ENCODE data around the gene BEND6.

BEND6 gene

GRCh38 chr6:56954403-56955170 is at the start of gene BEND6:
BEND6 (plus strand) TSS chr6:56955107; CDS start chr6:56981811, 26,704 bp downstream.
- DNase-seq = peak; percentile 47

- DNase-seq = no peak
Measured at GRCh38 chr6:56905378-56905777, 49.5 kb upstream of the BEND6 start.

- no peak for DNase-seq
Measured at GRCh38 chr6:56906752-56907151, 48.2 kb upstream of the BEND6 start.

- DNase-seq = no peak
Measured at GRCh38 chr6:56909115-56909907, 45.6 kb upstream of the BEND6 start.

- no peak for DNase-seq
Measured at GRCh38 chr6:56911847-56912246, 43.1 kb upstream of the BEND6 start.

- DNase-seq = no peak
Measured at GRCh38 chr6:56913285-56914074, 41.4 kb upstream of the BEND6 start.

- no peak for DNase-seq
Measured at GRCh38 chr6:56914798-56915658, 39.9 kb upstream of the BEND6 start.

- no peak for DNase-seq
Measured at GRCh38 chr6:56915832-56916231, 39.1 kb upstream of the BEND6 start.

GRCh38 chr6:56916849-56917551 is 37.9 kb upstream of the BEND6 start:
- no peak for DNase-seq

GRCh38 chr6:56922645-56923044 is 32.3 kb upstream of the BEND6 start:
- no peak for DNase-seq

GRCh38 chr6:56923565-56923964 is 31.3 kb upstream of the BEND6 start:
- no peak for DNase-seq

- no peak for DNase-seq
Measured at GRCh38 chr6:56927538-56928453, 27.1 kb upstream of the BEND6 start.

- no peak for DNase-seq
Measured at GRCh38 chr6:56930846-56931245, 24.1 kb upstream of the BEND6 start.

GRCh38 chr6:56932910-56933477 is 21.9 kb upstream of the BEND6 start:
- DNase-seq = no peak

GRCh38 chr6:56933650-56934049 is 21.3 kb upstream of the BEND6 start:
- no peak for DNase-seq

GRCh38 chr6:56934876-56935275 is 20.0 kb upstream of the BEND6 start:
- no peak for DNase-seq

GRCh38 chr6:56936466-56936865 is 18.4 kb upstream of the BEND6 start:
- no peak for DNase-seq

GRCh38 chr6:56938649-56939191 is 16.2 kb upstream of the BEND6 start:
- DNase-seq = peak; percentile 46

GRCh38 chr6:56940463-56940862 is 14.4 kb upstream of the BEND6 start:
- DNase-seq = no peak

- DNase-seq = no peak
Measured at GRCh38 chr6:56940977-56941376, 13.9 kb upstream of the BEND6 start.

Data from stimulated activated CD8-positive, alpha-beta memory T cell treated with anti-CD3 and anti-CD28 coated beads, Interleukin-4, amount 100 ng/mL, for 48 hours (primary cell).